Tibial nerve (tissue), 4 donors: ENCODE results near the gene PI16.

ENCODE experiments used
- CTCF ChIP-seq, 5 experiments: fragments of 200-600 bp in 3 of 5; fragments of 450-650 bp in 2 of 5; sonication (generic) in 3 of 5; IDR thresholded peaks; one replicate each; pipeline ENCODE4 v1.5.1; 2016 to 2019; ENCODE audit warnings: antibody characterized with exemption in 5 of 5, mild to moderate bottlenecking in 3 of 5, moderate library complexity in 2 of 5
- EP300 ChIP-seq, 2 donors: sonication (generic); formaldehyde crosslinking; IDR thresholded peaks; one replicate each; pipeline ENCODE4 v1.6.1; 2017; ENCODE audit warnings: antibody characterized with exemption in 2 of 2, mild to moderate bottlenecking in 1 of 2
- POLR2A ChIP-seq, 2 donors: fragments of 450-650 bp; IDR thresholded peaks; one replicate each; pipeline ENCODE4 v1.6.1; 2017; ENCODE audit warnings: antibody characterized with exemption in 2 of 2, mild to moderate bottlenecking in 2 of 2, moderate library complexity in 2 of 2

GRCh38 chr6:36926708-36927513, 27.6 kb upstream of the PI16 start:
- no peak for TF ChIP-seq POLR2A (IDR thresholded peaks at IDR 0.05)
- no peak for TF ChIP-seq CTCF (IDR thresholded peaks at IDR 0.05)
- no peak for TF ChIP-seq EP300 (IDR thresholded peaks at IDR 0.05)
